Endothelial cell of umbilical vein (primary cell): ENCODE results near the gene FANCD2. TPM values are rescaled to one million over a fixed set of nuclear protein-coding genes. Genes with fewer than 3 reads are reported as not detected.
A peak's percentile ranks its signal among the peaks of the same experiment; 100 is the strongest.

ENCODE experiments used
- BruUV-seq: library from RNA; stranded (reverse); fragments of 400-500 nt; replicated peaks from 2 replicates; lab custom pipeline; 2021; lab: Mats Ljungman, UMichigan
- CTCF ChIA-PET: fragments of 300-600, 350-600 bp; sonication (Branson Sonifier 250); formaldehyde crosslinking; loops from one replicate; lab custom pipeline; 2021; ENCODE audit warnings: antibody characterized with exemption, inconsistent platforms; lab: Charles Lee
- POLR2A ChIA-PET: fragments of 300-600, 350-600 bp; sonication (Branson Sonifier 250); formaldehyde crosslinking; loops from one replicate; lab custom pipeline; 2021; ENCODE audit warnings: antibody characterized with exemption, inconsistent platforms; lab: Charles Lee
- DNase-seq: peaks from one replicate; pipeline ENCODE4 v3.0.0-alpha.2; 2011; ENCODE audit warnings: low read depth, low spot score
- FAIRE-seq: peaks from 2 replicates; lab custom pipeline; 2011; peaks lifted over from hg19 to GRCh38; lab: Jason Lieb, UNC
- H2AFZ ChIP-seq: 2 replicates; pipeline ENCODE4 v1.6.0; 2012; ENCODE audit warnings: low read depth, low read length, control low read depth, inconsistent platforms
- H3K27ac ChIP-seq: 2 replicates; pipeline ENCODE4 v1.5.1; 2011; ENCODE audit warnings: low read depth, mild to moderate bottlenecking, control low read depth, low read length, moderate library complexity; ENCODE audit not compliant: insufficient read depth
- H3K27me3 ChIP-seq, 2 experiments: 2 replicates each; pipeline versions ENCODE4 v1.6.0 to v1.6.1; 2011; ENCODE audit warnings: low read length in 2 of 2, mixed read lengths in 1 of 2; ENCODE audit not compliant: control insufficient read depth in 2 of 2, insufficient read depth in 2 of 2
- H3K36me3 ChIP-seq, 2 experiments: 2 replicates in 1 of 2; 3 replicates in 1 of 2; pipeline ENCODE4 v1.5.1; 2011; ENCODE audit warnings: low read length in 2 of 2, mild to moderate bottlenecking in 1 of 2, moderate library complexity in 1 of 2; ENCODE audit not compliant: control insufficient read depth in 2 of 2, insufficient read depth in 2 of 2; ENCODE audit errors: extremely low read depth in 1 of 2
- H3K4me1 ChIP-seq: 3 replicates; pipeline ENCODE4 v1.5.1; 2011; ENCODE audit warnings: mild to moderate bottlenecking, low read length; ENCODE audit not compliant: control insufficient read depth, insufficient read depth; ENCODE audit errors: extremely low read depth
- H3K4me2 ChIP-seq: 2 replicates; pipeline ENCODE4 v1.6.1; 2011; ENCODE audit warnings: low read length, control low read depth, mixed read lengths; ENCODE audit not compliant: insufficient read depth
- H3K4me3 ChIP-seq, 3 experiments: fragments of 200-600 bp in 1 of 3; sonication (generic), shearing (Covaris generic) in 1 of 3; replicated peaks in 1 of 3; 2 replicates each; pipeline ENCODE4 v1.5.1; 2011 to 2016; ENCODE audit warnings: control low read depth in 3 of 3, low read length in 3 of 3, mild to moderate bottlenecking in 2 of 3, inconsistent platforms in 1 of 3, low read depth in 1 of 3, moderate library complexity in 1 of 3; ENCODE audit not compliant: insufficient read depth in 1 of 3
- H3K79me2 ChIP-seq: 2 replicates; pipeline ENCODE4 v1.6.0; 2012; ENCODE audit warnings: low read length, inconsistent platforms; ENCODE audit not compliant: control insufficient read depth, insufficient read depth
- H3K9ac ChIP-seq: replicated peaks from 2 replicates; pipeline ENCODE3; 2011; ENCODE audit warnings: low read length, control low read depth; ENCODE audit not compliant: insufficient read depth; ENCODE audit errors: extremely low read depth
- H3K9me1 ChIP-seq: replicated peaks from 3 replicates; pipeline ENCODE4 v1.6.0; 2011; ENCODE audit warnings: mild to moderate bottlenecking, low read length; ENCODE audit not compliant: control insufficient read depth, insufficient read depth; ENCODE audit errors: extremely low read depth
- H3K9me3 ChIP-seq: replicated peaks from 2 replicates; pipeline ENCODE4 v1.5.1; 2012; ENCODE audit warnings: low read length, inconsistent platforms; ENCODE audit not compliant: control insufficient read depth, insufficient read depth
- H4K20me1 ChIP-seq: replicated peaks from 2 replicates; pipeline ENCODE3; 2011; ENCODE audit warnings: mild to moderate bottlenecking, low read length; ENCODE audit not compliant: control insufficient read depth, insufficient read depth; ENCODE audit errors: extremely low read depth
- CTCF ChIP-seq, 2 donors: IDR thresholded peaks; 1 replicate in 1 of 2; 2 replicates in 1 of 2; pipeline ENCODE4 v1.5.1; 2011; ENCODE audit warnings: low read length in 2 of 2, mild to moderate bottlenecking in 2 of 2, moderate library complexity in 2 of 2, control low read depth in 1 of 2, inconsistent platforms in 1 of 2, low read depth in 1 of 2; ENCODE audit not compliant: insufficient read depth in 1 of 2; ENCODE audit errors: extremely low read depth in 1 of 2
- EZH2 ChIP-seq: IDR thresholded peaks from 2 replicates; pipeline ENCODE4 v1.6.1; 2012; ENCODE audit warnings: borderline replicate concordance, low read depth, mild to moderate bottlenecking, moderate library complexity, low read length, inconsistent platforms; ENCODE audit not compliant: severe bottlenecking
- FOS ChIP-seq: IDR thresholded peaks from 2 replicates; pipeline ENCODE4 v1.6.1; 2011; ENCODE audit warnings: mild to moderate bottlenecking, low read length, moderate library complexity, borderline replicate concordance; ENCODE audit not compliant: insufficient read depth
- GATA2 ChIP-seq: IDR thresholded peaks from 2 replicates; pipeline ENCODE4 v1.7.0; 2011; ENCODE audit warnings: low read depth, mild to moderate bottlenecking, moderate library complexity, mixed read lengths, low read length; ENCODE audit not compliant: insufficient read length, insufficient read depth
- JUN ChIP-seq: IDR thresholded peaks from 2 replicates; pipeline ENCODE4 v1.6.1; 2011; ENCODE audit warnings: borderline replicate concordance, low read depth; ENCODE audit not compliant: insufficient read length, insufficient read depth
- MAX ChIP-seq: IDR thresholded peaks from 2 replicates; pipeline ENCODE4 v1.6.1; 2011; ENCODE audit not compliant: insufficient read depth, insufficient read length
- POLR2A ChIP-seq: IDR thresholded peaks from 2 replicates; pipeline ENCODE4 v1.6.1; 2012; ENCODE audit warnings: low read depth, mild to moderate bottlenecking, control low read depth, low read length
- POLR2AphosphoS5 ChIP-seq: IDR thresholded peaks from 2 replicates; pipeline ENCODE4 v1.6.1; 2012; ENCODE audit warnings: low read depth, mild to moderate bottlenecking, control low read depth, low read length, moderate library complexity; ENCODE audit not compliant: insufficient read depth
- dilution Hi-C: fragments of 300-500 bp; cut with MboI; formaldehyde crosslinking; loops from one replicate; pipeline ENCODE4 v1.15.0; 2019; ENCODE audit warnings: low sequenced_read_pairs; ENCODE audit not compliant: extremely low pct_ligation_motif_present
- intact Hi-C: fragments of 100-400 bp; cut with micrococcal nuclease; formaldehyde crosslinking; loops from one replicate; pipeline ENCODE4 v1.10.0; 2022
- polyA plus RNA-seq, 4 experiments: library from polyadenylated mRNA; depleted of rRNA in 3 of 4; stranded (reverse) in 3 of 4; unstranded in 1 of 4; fragments of >200 nt; gene quantifications; 2 replicates each; pipeline versions ENCODE4 v1.2.1 to v1.2.3, GENCODE V29; 2011 to 2012; ENCODE audit warnings: missing spikeins in 1 of 4
- total RNA-seq: library from RNA; stranded (reverse); gene quantifications from 2 replicates; pipeline ENCODE4 v1.2.3, GENCODE V29; 2021

The FANCD2 gene
- total and polyA plus RNA-seq, 2 donors (not counting 3 experiments of a cell fraction or from before 2014, with no cell fraction given), result 8.2 to 26.8 TPM

GRCh38 chr3:10008588-10009344 lies 17.5 kb upstream of the FANCD2 start:
- FAIRE-seq, result peak; percentile 87
- CTCF ChIA-PET, result no interaction called here
- BruUV-seq, result no TSS peak
- H3K79me2 ChIP-seq, result no peaks in the 10 kb centered on the region
- DNase-seq, result peak; percentile 72
- H3K9me3 ChIP-seq, result no peaks in the 10 kb centered on the region
- intact Hi-C loops, result no loop called here
- POLR2A ChIA-PET, result no interaction called here
- peaks cover 12% of the 10 kb centered on the region for H3K4me1 ChIP-seq
- dilution Hi-C loops, result no loop called here
- no peaks in the 10 kb centered on the region for H3K9me1 ChIP-seq
- no peaks in the 10 kb centered on the region for H4K20me1 ChIP-seq
- H3K9ac ChIP-seq, result no peak overlapping the region
- no peak overlapping the region for H3K27ac ChIP-seq
- peak overlapping the region; percentile 72 for H2AFZ ChIP-seq
- H3K4me2 ChIP-seq, result peak overlapping the region; percentile 65
- no peaks in the 10 kb centered on the region for H3K36me3 ChIP-seq
- TF ChIP-seq POLR2AphosphoS5 (no peak), FOS (no peak), EZH2 (no peak), MAX (no peak), GATA2 (no peak), CTCF (IDR thresholded peaks at IDR 0.05; ENCODE audit: extremely low read depth in 1 of 2, insufficient read depth in 1 of 2, low read depth in 1 of 2, low read length in 2 of 2) (no peak), POLR2A (peak; percentile 28), JUN (no peak)
- no peaks in the 10 kb centered on the region for H3K27me3 ChIP-seq
- H3K4me3 ChIP-seq, result peak overlapping the region in 2 of 3 experiments; percentile 6 to 44
